Astrocyte (in vitro differentiated cells and primary cell): ENCODE data around the gene MAX.

Experiments
- CTCF ChIP-seq: IDR thresholded peaks from 2 replicates; pipeline ENCODE4 v1.5.1; 2011; ENCODE audit warnings: low read depth, mild to moderate bottlenecking, inconsistent platforms, low read length, moderate library complexity; ENCODE audit not compliant: insufficient read depth
- EZH2 ChIP-seq: IDR thresholded peaks from 2 replicates; pipeline ENCODE4 v1.6.1; 2012; ENCODE audit warnings: mild to moderate bottlenecking, low read length, inconsistent platforms; ENCODE audit not compliant: insufficient read depth

- TF ChIP-seq CTCF (no peak), EZH2 (no peak)
These were observed 31.8 kb downstream of the MAX start for GRCh38 chr14:65070471-65070976.
